A673 (cell line): ENCODE measurements around the gene MPEG1.

Source experiments
- CTCF ChIP-seq: fragments of 300-800, 200-600 bp; sonication (generic); conservative IDR thresholded peaks from 2 replicates; pipeline ENCODE4 v1.5.1; 2017; ENCODE audit warnings: low read depth, mild to moderate bottlenecking, antibody characterized with exemption, low read length, moderate library complexity, mixed read lengths
- EZH2 ChIP-seq: fragments of 200-600 bp; sonication (generic); IDR thresholded peaks from 2 replicates; pipeline ENCODE4 v1.6.1; 2017; ENCODE audit warnings: borderline replicate concordance, low read depth, mild to moderate bottlenecking, mixed read lengths, antibody characterized with exemption, low read length; ENCODE audit not compliant: poor library complexity, severe bottlenecking

- TF ChIP-seq CTCF (no peak), EZH2 (no peak)
Observed at GRCh38 chr11:59195586-59195985, 17.1 kb downstream of the MPEG1 start.
